SJCRH30 (cell line): ENCODE data around the gene ZNF628. TPM values are rescaled to one million over a fixed set of nuclear protein-coding genes. Genes with fewer than 3 reads are reported as not detected.

Experiments
- DNase-seq, 2 experiments: peaks; one replicate each; pipeline ENCODE4 v3.0.0-alpha.2; 2015 to 2020
- H3K27ac ChIP-seq: fragments of 250-450 bp; sonication (Bioruptor Pico); 2 replicates; pipeline ENCODE4 v1.5.1; 2020; ENCODE audit warnings: mild to moderate bottlenecking, moderate library complexity
- H3K27me3 ChIP-seq: fragments of 250-450 bp; sonication (Bioruptor Pico); 2 replicates; pipeline ENCODE4 v1.5.1; 2020; ENCODE audit warnings: mild to moderate bottlenecking, moderate library complexity
- H3K36me3 ChIP-seq: fragments of 250-450 bp; sonication (Bioruptor Pico); 2 replicates; pipeline ENCODE4 v1.5.1; 2020; ENCODE audit warnings: mild to moderate bottlenecking, moderate library complexity
- H3K4me1 ChIP-seq: fragments of 250-450 bp; sonication (Bioruptor Pico); 2 replicates; pipeline ENCODE4 v1.5.1; 2020; ENCODE audit warnings: mild to moderate bottlenecking, moderate library complexity
- H3K4me3 ChIP-seq: fragments of 250-450 bp; sonication (Bioruptor Pico); 2 replicates; pipeline ENCODE4 v1.5.1; 2020; ENCODE audit warnings: mild to moderate bottlenecking, moderate library complexity
- H3K9me3 ChIP-seq: fragments of 250-450 bp; sonication (Bioruptor Pico); replicated peaks from 2 replicates; pipeline ENCODE4 v1.5.1; 2020; ENCODE audit warnings: mild to moderate bottlenecking, moderate library complexity
- total RNA-seq: library from RNA; depleted of rRNA; stranded (reverse); fragments of >200 nt; shearing (Covaris generic); gene quantifications from 2 replicates; pipeline ENCODE4 v1.2.3, GENCODE V29; 2014

ZNF628 gene
- total RNA-seq, 1 experiment from 2014 or later, result 2.9 TPM

- Histone ChIP-seq H3K4me1 (peaks cover 40% of the 10 kb centered on the region), H3K36me3 (no peaks in the 10 kb centered on the region), H3K4me3 (peak overlapping the region; percentile 37), H3K27me3 (no peaks in the 10 kb centered on the region), H3K9me3 (no peaks in the 10 kb centered on the region), H3K27ac (peak overlapping the region; percentile 73)
- DNase-seq, result peak; percentile 86 to 90
Measured at GRCh38 chr19:55503502-55504251, 27.3 kb downstream of the ZNF628 start.

DNA sequence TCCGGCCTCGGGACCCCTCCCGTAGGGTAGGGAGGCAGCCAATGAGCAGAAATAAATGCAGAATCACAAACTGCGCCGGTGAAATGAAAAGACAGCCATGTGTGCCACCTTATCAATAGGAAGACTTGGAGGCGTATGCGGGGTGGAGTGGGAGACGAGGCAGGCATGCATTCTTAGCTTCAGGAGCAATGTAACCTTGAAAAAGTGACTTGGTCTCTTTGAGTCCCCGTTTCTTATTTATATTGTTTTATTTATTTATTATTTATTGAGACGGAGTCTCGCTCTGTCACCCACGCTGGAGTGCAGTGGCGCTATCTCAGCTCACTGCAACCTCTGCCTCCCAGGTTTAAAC, 27.8 kb downstream of the ZNF628 start:
- Histone ChIP-seq H3K36me3 (no peaks in the 10 kb centered on the region), H3K27ac (peak overlapping the region; percentile 73), H3K4me1 (peaks cover 38% of the 10 kb centered on the region), H3K27me3 (no peaks in the 10 kb centered on the region), H3K4me3 (no peak overlapping the region; the same call in 1 of the 2 replicates), H3K9me3 (no peaks in the 10 kb centered on the region)
- no peak for DNase-seq

DNA sequence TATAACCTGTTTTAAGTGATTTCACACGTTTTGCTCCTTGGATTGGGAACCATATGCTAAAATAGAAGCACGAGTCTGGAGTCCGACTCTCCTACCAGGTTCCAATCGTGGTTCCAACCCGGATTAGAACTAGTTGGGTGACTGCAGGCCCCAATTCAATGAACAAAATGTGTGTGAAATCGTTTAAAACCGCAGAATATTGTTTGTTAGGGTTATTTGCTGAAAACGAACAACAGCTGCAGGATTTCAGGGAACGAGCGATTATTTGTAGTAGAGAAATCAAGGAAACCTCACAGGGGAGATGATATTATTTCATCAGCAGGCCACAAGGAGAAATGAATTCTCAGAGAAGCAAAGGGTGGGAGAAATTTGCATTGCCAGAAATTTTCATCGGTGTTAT, 28.6 kb downstream of the ZNF628 start:
- Histone ChIP-seq H3K4me1 (peaks cover 38% of the 10 kb centered on the region), H3K27ac (peak overlapping the region; percentile 73)
- DNase-seq, result peak; percentile 62 to 87

GRCh38 chr19:55508120-55508519, 31.7 kb downstream of the ZNF628 start:
- Histone ChIP-seq H3K4me3 (no peak overlapping the region), H3K27me3 (no peaks in the 10 kb centered on the region), H3K27ac (peak overlapping the region; percentile 60), H3K9me3 (no peaks in the 10 kb centered on the region), H3K36me3 (no peaks in the 10 kb centered on the region), H3K4me1 (peaks cover 35% of the 10 kb centered on the region)
- peak; percentile 85 to 88 for DNase-seq

More for the DNA sequence above, 28.6 kb downstream of the ZNF628 start:
- no peaks in the 10 kb centered on the region for H3K9me3 ChIP-seq
- H3K27me3 ChIP-seq, result no peaks in the 10 kb centered on the region
- H3K36me3 ChIP-seq, result no peaks in the 10 kb centered on the region
- H3K4me3 ChIP-seq, result no peak overlapping the region

DNA sequence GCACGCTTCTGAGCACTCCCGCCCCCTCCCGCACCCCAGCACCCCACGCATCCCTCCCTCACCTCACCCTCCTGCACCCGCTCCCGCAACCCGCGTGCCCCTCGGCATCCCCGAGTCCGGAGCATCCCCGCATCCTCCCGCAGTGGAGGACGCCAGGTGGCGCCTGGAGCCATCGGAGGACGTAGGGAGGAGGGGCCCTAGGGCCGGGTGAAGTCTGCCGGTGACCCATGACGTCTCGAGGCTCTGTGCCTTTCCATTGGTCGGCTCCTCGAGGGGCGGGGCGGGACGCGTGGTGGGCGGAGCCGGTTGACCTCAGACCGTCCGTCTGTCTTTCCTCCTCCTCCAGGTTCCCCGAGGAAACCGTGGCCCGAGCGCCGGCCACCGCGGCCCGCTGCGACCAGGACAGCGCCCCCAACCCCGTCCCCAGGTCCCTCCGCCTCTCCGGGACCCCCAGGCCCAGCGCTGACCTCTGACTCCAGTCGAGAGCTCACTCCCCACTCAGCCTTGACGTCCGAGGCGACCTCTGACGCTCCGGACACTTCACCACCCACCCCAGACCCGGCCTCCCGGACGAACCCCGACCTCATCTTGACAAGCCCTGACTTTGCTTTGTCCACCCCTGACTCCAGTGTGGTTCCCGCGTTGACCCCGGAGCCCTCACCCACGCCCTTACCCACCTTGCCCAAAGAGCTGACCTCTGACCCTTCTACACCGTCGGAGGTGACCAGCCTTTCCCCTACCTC, 40.6 kb downstream of the ZNF628 start:
- no peaks in the 10 kb centered on the region for H3K36me3 ChIP-seq
- H3K27me3 ChIP-seq, result no peaks in the 10 kb centered on the region
- no peak overlapping the region for H3K27ac ChIP-seq
- peak; percentile 94 for DNase-seq
- H3K4me1 ChIP-seq, result peaks cover 15% of the 10 kb centered on the region
- H3K9me3 ChIP-seq, result no peaks in the 10 kb centered on the region
- no peak overlapping the region for H3K4me3 ChIP-seq

DNA sequence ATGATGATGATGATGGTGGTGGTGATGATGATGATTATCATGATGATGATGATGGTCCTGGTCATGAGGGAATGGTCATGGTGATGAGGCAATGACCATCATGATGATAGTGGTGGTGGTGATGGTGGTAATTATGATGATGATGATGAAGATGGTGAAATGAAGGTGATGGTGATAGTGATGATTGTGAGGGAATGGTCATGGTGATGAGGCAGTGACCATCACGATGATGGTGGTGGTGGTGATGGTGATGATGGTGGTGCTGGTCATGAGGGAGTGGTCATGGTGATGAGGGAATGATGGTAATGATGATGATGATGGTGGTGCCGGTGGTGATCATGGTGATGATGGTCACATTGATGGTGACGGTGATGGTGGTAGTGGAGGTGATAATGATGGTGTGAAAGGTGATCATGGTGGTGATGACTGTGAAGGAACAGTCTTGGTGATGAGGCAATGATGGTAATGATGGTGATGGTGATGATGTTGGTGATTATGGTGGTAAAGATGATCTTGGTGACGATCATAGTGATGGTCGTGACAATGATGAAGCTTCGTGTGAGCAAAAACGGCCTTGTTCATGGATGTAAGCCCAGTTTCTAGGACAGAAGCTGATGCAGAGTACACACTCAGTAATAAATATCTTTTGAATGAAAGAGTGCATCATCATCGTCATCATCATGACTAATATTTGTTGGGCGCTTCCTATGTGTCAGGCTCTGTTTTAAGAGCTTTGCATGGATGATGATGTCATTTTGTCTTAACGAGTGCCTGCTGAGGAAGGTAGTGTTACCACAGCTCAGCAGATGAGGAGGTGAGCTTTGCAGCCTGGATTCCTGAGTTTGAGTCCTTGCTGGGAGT, 43.3 kb downstream of the ZNF628 start:
- H3K27me3 ChIP-seq, result no peaks in the 10 kb centered on the region
- no peaks in the 10 kb centered on the region for H3K36me3 ChIP-seq
- H3K4me3 ChIP-seq, result no peak overlapping the region
- H3K4me1 ChIP-seq, result peaks cover 11% of the 10 kb centered on the region
- no peaks in the 10 kb centered on the region for H3K9me3 ChIP-seq
- no peak for DNase-seq
- H3K27ac ChIP-seq, result no peak overlapping the region

DNA sequence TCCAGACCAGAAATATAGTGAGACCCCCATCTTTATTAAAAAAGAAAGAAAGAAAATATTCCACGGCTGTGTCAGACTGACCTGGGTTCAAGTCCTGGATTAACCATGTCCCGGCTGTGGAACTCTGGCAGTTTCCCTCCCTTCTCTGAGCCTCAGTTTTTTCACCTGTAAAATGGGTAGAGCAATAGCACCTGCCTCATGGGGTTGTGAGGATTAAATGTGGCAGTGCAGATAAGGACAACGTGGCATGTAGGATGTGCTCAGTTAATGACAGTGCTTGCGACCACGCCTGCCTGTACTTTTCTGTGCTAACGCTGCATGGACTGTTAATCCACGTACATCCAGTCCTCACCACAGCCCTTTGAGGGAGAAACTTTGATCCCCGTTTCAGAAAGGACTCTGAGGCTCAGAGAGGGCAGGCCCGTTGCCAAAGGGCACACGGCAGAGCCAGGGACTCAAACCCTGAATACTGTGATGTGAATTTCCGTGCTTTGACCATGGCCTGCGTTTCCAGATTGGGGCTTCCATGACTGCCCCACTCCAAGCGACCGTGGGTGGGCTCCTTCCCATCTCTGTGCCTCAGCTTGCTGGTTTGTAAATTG, 44.4 kb downstream of the ZNF628 start:
- H3K9me3 ChIP-seq, result no peaks in the 10 kb centered on the region
- peaks cover 14% of the 10 kb centered on the region for H3K4me1 ChIP-seq
- H3K36me3 ChIP-seq, result no peaks in the 10 kb centered on the region
- H3K27ac ChIP-seq, result no peak overlapping the region
- no peaks in the 10 kb centered on the region for H3K27me3 ChIP-seq
- no peak overlapping the region for H3K4me3 ChIP-seq
- no peak for DNase-seq

GRCh38 chr19:55525289-55526101, 49.1 kb downstream of the ZNF628 start:
- Histone ChIP-seq H3K9me3 (no peaks in the 10 kb centered on the region), H3K4me3 (peak overlapping the region; percentile 27), H3K27ac (peak overlapping the region; percentile 63), H3K27me3 (no peaks in the 10 kb centered on the region), H3K4me1 (peaks cover 37% of the 10 kb centered on the region), H3K36me3 (no peaks in the 10 kb centered on the region)
- peak; percentile 77 to 80 for DNase-seq

- Histone ChIP-seq H3K27ac (peak overlapping the region; percentile 63), H3K36me3 (no peaks in the 10 kb centered on the region), H3K4me3 (no peak overlapping the region; the same call in 1 of the 2 replicates), H3K27me3 (no peaks in the 10 kb centered on the region), H3K4me1 (peaks cover 33% of the 10 kb centered on the region), H3K9me3 (no peaks in the 10 kb centered on the region)
- DNase-seq, result peak; percentile 95 to 97
Measured at GRCh38 chr19:55526216-55527196, 50.1 kb downstream of the ZNF628 start.

GRCh38 chr19:55527197-55528029, 51.0 kb downstream of the ZNF628 start:
- H3K27ac ChIP-seq, result no peak overlapping the region
- H3K36me3 ChIP-seq, result no peaks in the 10 kb centered on the region
- no peak overlapping the region for H3K4me3 ChIP-seq
- no peak for DNase-seq
- H3K27me3 ChIP-seq, result no peaks in the 10 kb centered on the region
- H3K9me3 ChIP-seq, result no peaks in the 10 kb centered on the region
- H3K4me1 ChIP-seq, result peaks cover 26% of the 10 kb centered on the region

GRCh38 chr19:55528030-55528803, 51.8 kb downstream of the ZNF628 start:
- Histone ChIP-seq H3K9me3 (no peaks in the 10 kb centered on the region), H3K36me3 (no peaks in the 10 kb centered on the region; the same call in 1 of the 2 replicates), H3K27me3 (no peaks in the 10 kb centered on the region), H3K27ac (peak overlapping the region; percentile 15; the same call in 1 of the 2 replicates), H3K4me1 (peaks cover 26% of the 10 kb centered on the region), H3K4me3 (no peak overlapping the region)
- peak; percentile 56 to 64 for DNase-seq
